ENCODE results near the gene HNRNPC. TPM values are rescaled to one million over a fixed set of nuclear protein-coding genes. Genes with fewer than 3 reads are reported as not detected.

HNRNPC gene
- total and polyA plus RNA-seq, 9 of the 15 experiments (the other 6 are each of a cell fraction or from before 2014, with no cell fraction given) = 679 to 1,557 (median 1,191) TPM

DNA sequence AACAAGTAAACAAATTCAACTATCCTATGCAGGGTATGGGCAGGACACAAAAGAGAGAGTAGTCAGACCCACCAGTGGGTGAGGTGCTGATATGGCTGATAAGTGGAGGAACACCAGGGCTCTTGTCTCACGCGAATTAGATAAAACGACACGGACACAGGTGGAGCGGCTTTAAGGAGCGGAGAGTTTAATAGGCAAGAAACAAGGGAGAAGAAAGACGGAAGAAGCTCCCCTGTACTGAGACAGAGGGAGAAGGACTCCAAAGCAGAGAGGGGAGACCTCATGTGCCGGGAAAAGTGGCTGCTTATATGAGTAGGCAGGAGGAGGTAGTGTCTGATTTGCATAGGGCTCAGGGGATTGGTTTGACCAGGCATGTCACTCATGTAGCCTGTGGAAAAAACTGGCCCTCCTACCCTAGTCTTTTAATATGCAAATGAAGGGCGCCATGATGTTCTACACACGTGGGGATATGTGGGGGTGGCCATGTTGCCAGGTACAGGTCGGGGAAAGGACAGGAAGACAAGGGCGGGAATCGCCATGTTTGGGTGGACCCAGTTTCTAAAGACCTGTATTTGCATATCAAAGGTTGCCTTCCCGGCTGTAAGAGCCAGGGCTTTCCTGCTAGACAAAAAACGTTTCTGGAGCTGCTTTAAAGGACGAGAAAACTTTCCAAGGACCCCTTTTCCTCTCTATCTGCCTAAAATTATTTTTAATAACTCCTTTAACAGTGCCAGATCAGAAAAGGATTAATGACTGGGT lies 39.4 kb upstream of the HNRNPC start (continued):
- TF ChIP-seq, protein P1, sequence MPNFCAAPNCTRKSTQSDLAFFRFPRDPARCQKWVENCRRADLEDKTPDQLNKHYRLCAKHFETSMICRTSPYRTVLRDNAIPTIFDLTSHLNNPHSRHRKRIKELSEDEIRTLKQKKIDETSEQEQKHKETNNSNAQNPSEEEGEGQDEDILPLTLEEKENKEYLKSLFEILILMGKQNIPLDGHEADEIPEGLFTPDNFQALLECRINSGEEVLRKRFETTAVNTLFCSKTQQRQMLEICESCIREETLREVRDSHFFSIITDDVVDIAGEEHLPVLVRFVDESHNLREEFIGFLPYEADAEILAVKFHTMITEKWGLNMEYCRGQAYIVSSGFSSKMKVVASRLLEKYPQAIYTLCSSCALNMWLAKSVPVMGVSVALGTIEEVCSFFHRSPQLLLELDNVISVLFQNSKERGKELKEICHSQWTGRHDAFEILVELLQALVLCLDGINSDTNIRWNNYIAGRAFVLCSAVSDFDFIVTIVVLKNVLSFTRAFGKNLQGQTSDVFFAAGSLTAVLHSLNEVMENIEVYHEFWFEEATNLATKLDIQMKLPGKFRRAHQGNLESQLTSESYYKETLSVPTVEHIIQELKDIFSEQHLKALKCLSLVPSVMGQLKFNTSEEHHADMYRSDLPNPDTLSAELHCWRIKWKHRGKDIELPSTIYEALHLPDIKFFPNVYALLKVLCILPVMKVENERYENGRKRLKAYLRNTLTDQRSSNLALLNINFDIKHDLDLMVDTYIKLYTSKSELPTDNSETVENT (CRISPR knock-in tag; IDR thresholded peaks at IDR 0.05) = no peak
- TF ChIP-seq SP1 (CRISPR knock-in tag; IDR thresholded peaks at IDR 0.05) = peak; percentile 60
- no peak for TF ChIP-seq RBM22 (IDR thresholded peaks at IDR 0.05; ENCODE audit: low read depth, low read length, poor library complexity, severe bottlenecking)
- TF ChIP-seq DPF2 (IDR thresholded peaks at IDR 0.05) = peak; percentile 68
- TF ChIP-seq, protein P2, sequence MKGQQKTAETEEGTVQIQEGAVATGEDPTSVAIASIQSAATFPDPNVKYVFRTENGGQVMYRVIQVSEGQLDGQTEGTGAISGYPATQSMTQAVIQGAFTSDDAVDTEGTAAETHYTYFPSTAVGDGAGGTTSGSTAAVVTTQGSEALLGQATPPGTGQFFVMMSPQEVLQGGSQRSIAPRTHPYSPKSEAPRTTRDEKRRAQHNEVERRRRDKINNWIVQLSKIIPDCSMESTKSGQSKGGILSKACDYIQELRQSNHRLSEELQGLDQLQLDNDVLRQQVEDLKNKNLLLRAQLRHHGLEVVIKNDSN (CRISPR knock-in tag; IDR thresholded peaks at IDR 0.05) = peak; percentile 56; the same call in 1 of the 2 replicates
- TF ChIP-seq, protein P3, sequence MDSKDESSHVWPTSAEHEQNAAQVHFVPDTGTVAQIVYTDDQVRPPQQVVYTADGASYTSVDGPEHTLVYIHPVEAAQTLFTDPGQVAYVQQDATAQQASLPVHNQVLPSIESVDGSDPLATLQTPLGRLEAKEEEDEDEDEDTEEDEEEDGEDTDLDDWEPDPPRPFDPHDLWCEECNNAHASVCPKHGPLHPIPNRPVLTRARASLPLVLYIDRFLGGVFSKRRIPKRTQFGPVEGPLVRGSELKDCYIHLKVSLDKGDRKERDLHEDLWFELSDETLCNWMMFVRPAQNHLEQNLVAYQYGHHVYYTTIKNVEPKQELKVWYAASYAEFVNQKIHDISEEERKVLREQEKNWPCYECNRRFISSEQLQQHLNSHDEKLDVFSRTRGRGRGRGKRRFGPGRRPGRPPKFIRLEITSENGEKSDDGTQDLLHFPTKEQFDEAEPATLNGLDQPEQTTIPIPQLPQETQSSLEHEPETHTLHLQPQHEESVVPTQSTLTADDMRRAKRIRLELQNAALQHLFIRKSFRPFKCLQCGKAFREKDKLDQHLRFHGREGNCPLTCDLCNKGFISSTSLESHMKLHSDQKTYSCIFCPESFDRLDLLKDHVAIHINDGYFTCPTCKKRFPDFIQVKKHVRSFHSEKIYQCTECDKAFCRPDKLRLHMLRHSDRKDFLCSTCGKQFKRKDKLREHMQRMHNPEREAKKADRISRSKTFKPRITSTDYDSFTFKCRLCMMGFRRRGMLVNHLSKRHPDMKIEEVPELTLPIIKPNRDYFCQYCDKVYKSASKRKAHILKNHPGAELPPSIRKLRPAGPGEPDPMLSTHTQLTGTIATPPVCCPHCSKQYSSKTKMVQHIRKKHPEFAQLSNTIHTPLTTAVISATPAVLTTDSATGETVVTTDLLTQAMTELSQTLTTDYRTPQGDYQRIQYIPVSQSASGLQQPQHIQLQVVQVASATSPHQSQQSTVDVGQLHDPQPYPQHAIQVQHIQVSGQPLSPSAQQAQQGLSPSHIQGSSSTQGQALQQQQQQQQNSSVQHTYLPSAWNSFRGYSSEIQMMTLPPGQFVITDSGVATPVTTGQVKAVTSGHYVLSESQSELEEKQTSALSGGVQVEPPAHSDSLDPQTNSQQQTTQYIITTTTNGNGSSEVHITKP (IDR thresholded peaks at IDR 0.05; ENCODE audit: partially characterized antibody) = peak; percentile 51
- peak; percentile 60; the same call in 1 of the 2 replicates for TF ChIP-seq RBFOX2 (IDR thresholded peaks at IDR 0.05; ENCODE audit: low read depth, low read length)
- TF ChIP-seq, protein P4, sequence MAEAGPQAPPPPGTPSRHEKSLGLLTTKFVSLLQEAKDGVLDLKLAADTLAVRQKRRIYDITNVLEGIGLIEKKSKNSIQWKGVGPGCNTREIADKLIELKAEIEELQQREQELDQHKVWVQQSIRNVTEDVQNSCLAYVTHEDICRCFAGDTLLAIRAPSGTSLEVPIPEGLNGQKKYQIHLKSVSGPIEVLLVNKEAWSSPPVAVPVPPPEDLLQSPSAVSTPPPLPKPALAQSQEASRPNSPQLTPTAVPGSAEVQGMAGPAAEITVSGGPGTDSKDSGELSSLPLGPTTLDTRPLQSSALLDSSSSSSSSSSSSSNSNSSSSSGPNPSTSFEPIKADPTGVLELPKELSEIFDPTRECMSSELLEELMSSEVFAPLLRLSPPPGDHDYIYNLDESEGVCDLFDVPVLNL (CRISPR knock-in tag; IDR thresholded peaks at IDR 0.05; ENCODE audit: low read depth) = peak; percentile 93
- no peak for TF ChIP-seq ZBTB1 (CRISPR knock-in tag; IDR thresholded peaks at IDR 0.05; ENCODE audit: borderline replicate concordance, low read depth)
- peak; percentile 95 for TF ChIP-seq POLR2A (conservative IDR thresholded peaks at IDR 0.05)
- no peak for TF ChIP-seq ZNF263 (CRISPR knock-in tag; IDR thresholded peaks at IDR 0.05; ENCODE audit: borderline replicate concordance)
- TF ChIP-seq TBP (optimal IDR thresholded peaks at IDR 0.05; ENCODE audit: low read depth, low read length) = peak; percentile 72
- no peak for TF ChIP-seq ZNF707 (CRISPR knock-in tag; conservative IDR thresholded peaks at IDR 0.05)
- TF ChIP-seq, protein P5, sequence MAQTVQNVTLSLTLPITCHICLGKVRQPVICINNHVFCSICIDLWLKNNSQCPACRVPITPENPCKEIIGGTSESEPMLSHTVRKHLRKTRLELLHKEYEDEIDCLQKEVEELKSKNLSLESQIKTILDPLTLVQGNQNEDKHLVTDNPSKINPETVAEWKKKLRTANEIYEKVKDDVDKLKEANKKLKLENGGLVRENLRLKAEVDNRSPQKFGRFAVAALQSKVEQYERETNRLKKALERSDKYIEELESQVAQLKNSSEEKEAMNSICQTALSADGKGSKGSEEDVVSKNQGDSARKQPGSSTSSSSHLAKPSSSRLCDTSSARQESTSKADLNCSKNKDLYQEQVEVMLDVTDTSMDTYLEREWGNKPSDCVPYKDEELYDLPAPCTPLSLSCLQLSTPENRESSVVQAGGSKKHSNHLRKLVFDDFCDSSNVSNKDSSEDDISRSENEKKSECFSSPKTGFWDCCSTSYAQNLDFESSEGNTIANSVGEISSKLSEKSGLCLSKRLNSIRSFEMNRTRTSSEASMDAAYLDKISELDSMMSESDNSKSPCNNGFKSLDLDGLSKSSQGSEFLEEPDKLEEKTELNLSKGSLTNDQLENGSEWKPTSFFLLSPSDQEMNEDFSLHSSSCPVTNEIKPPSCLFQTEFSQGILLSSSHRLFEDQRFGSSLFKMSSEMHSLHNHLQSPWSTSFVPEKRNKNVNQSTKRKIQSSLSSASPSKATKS (CRISPR knock-in tag; IDR thresholded peaks at IDR 0.05) = no peak
- TF ChIP-seq, protein P6, sequence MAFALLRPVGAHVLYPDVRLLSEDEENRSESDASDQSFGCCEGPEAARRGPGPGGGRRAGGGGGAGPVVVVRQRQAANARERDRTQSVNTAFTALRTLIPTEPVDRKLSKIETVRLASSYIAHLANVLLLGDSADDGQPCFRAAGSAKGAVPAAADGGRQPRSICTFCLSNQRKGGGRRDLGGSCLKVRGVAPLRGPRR (CRISPR knock-in tag; IDR thresholded peaks at IDR 0.05) = no peak
